HepG2 (cell line): ENCODE results near the gene CTNNAL1. TPM values are rescaled to one million over a fixed set of nuclear protein-coding genes. Genes with fewer than 3 reads are reported as not detected.

Experiments
- DRAP1 ChIP-seq: IDR thresholded peaks from 2 replicates; pipeline ENCODE4 v1.6.1; 2016; ENCODE audit warnings: missing genetic modification reagents, missing compliant biosample characterization
- ELF3 ChIP-seq: IDR thresholded peaks from 2 replicates; pipeline ENCODE4 v1.6.1; 2016; ENCODE audit warnings: missing genetic modification reagents, missing compliant biosample characterization
- ETS1 ChIP-seq: sonication (generic); formaldehyde crosslinking; IDR thresholded peaks from 2 replicates; pipeline ENCODE4 v1.4.0; 2020; ENCODE audit warnings: missing genetic modification reagents
- GFI1 ChIP-seq: sonication (generic); formaldehyde crosslinking; IDR thresholded peaks from 2 replicates; pipeline ENCODE4 v1.5.0; 2020; ENCODE audit warnings: missing genetic modification reagents, mild to moderate bottlenecking, borderline replicate concordance
- HMG20A ChIP-seq: IDR thresholded peaks from 2 replicates; pipeline ENCODE4 v1.6.1; 2016; ENCODE audit warnings: borderline replicate concordance
- KDM6A ChIP-seq: IDR thresholded peaks from 2 replicates; pipeline ENCODE4 v1.6.1; 2016; ENCODE audit warnings: low read depth
- KLF16 ChIP-seq, 2 experiments: sonication (generic) in 1 of 2; formaldehyde crosslinking in 1 of 2; IDR thresholded peaks; 2 replicates each; pipeline versions ENCODE4 v1.6.1 to v1.8.0; 2016 to 2023; ENCODE audit warnings: missing genetic modification reagents in 2 of 2, missing compliant biosample characterization in 1 of 2
- NFIC ChIP-seq: IDR thresholded peaks from 2 replicates; pipeline ENCODE4 v1.6.1; 2012; ENCODE audit warnings: mild to moderate bottlenecking, low read length, inconsistent platforms
- PHF8 ChIP-seq: sonication (generic); formaldehyde crosslinking; IDR thresholded peaks from 2 replicates; pipeline ENCODE4 v1.5.0; 2020; ENCODE audit warnings: missing genetic modification reagents
- SIN3B ChIP-seq: fragments of 150-350 bp; IDR thresholded peaks from 2 replicates; pipeline ENCODE4 v1.6.1; 2014; ENCODE audit warnings: low read length
- SMAD3 ChIP-seq: sonication (generic); formaldehyde crosslinking; IDR thresholded peaks from 2 replicates; pipeline ENCODE4 v1.4.0; 2020; ENCODE audit warnings: missing genetic modification reagents
- SOX6 ChIP-seq, 2 experiments: fragments of 450-650 bp in 1 of 2; sonication (generic) in 1 of 2; formaldehyde crosslinking in 1 of 2; IDR thresholded peaks; 2 replicates each; pipeline versions ENCODE4 v1.4.0 to v1.6.1; 2017 to 2020; ENCODE audit warnings: antibody characterized with exemption in 1 of 2, mild to moderate bottlenecking in 1 of 2, missing genetic modification reagents in 1 of 2
- TBX3 ChIP-seq: fragments of 450-650 bp; IDR thresholded peaks from 2 replicates; pipeline ENCODE4 v1.6.1; 2017; ENCODE audit warnings: antibody characterized with exemption, mild to moderate bottlenecking, inconsistent platforms, borderline replicate concordance
- YEATS4 ChIP-seq: sonication (generic); formaldehyde crosslinking; IDR thresholded peaks from 2 replicates; pipeline ENCODE4 v1.4.0; 2020; ENCODE audit warnings: missing genetic modification reagents, borderline replicate concordance
- ZBTB20 ChIP-seq: sonication (generic); formaldehyde crosslinking; IDR thresholded peaks from 2 replicates; pipeline ENCODE4 v1.8.1; 2023; ENCODE audit warnings: missing genetic modification reagents, low read depth, mild to moderate bottlenecking, borderline replicate concordance
- ZBTB7A ChIP-seq: sonication (generic); formaldehyde crosslinking; IDR thresholded peaks from 2 replicates; pipeline ENCODE4 v1.8.0; 2022; ENCODE audit warnings: mild to moderate bottlenecking, missing genetic modification reagents
- ZNF264 ChIP-seq: sonication (generic); formaldehyde crosslinking; IDR thresholded peaks from 2 replicates; pipeline ENCODE4 v1.4.0; 2020; ENCODE audit warnings: missing genetic modification reagents
- ZNF292 ChIP-seq: sonication (generic); formaldehyde crosslinking; IDR thresholded peaks from 2 replicates; pipeline ENCODE4 v1.8.1; 2022; ENCODE audit warnings: mild to moderate bottlenecking, low read depth, missing genetic modification reagents, borderline replicate concordance
- ZNF362 ChIP-seq: sonication (generic); formaldehyde crosslinking; IDR thresholded peaks from 2 replicates; pipeline ENCODE4 v1.4.0; 2020; ENCODE audit warnings: missing genetic modification reagents, mild to moderate bottlenecking, borderline replicate concordance
- ZNF543 ChIP-seq: sonication (generic); formaldehyde crosslinking; IDR thresholded peaks from 2 replicates; pipeline ENCODE4 v1.4.0; 2020; ENCODE audit warnings: mild to moderate bottlenecking, missing genetic modification reagents
- ZNF556 ChIP-seq: sonication (generic); formaldehyde crosslinking; IDR thresholded peaks from 2 replicates; pipeline ENCODE4 v1.4.0; 2020; ENCODE audit warnings: mild to moderate bottlenecking, missing genetic modification reagents, borderline replicate concordance
- ZNF776 ChIP-seq: sonication (generic); formaldehyde crosslinking; IDR thresholded peaks from 2 replicates; pipeline ENCODE4 v1.4.0; 2020; ENCODE audit warnings: mild to moderate bottlenecking, missing genetic modification reagents
- ZNF788 ChIP-seq: sonication (generic); formaldehyde crosslinking; IDR thresholded peaks from 2 replicates; pipeline ENCODE4 v1.5.0; 2020; ENCODE audit warnings: mild to moderate bottlenecking, missing genetic modification reagents, borderline replicate concordance
- polyA plus RNA-seq, 8 experiments: library from polyadenylated mRNA; depleted of rRNA in 3 of 8; stranded (reverse) in 7 of 8; unstranded in 1 of 8; fragments of >200 nt; fragmentation: Illumina TruSeq in 4 of 8; extraction: Trizol in 4 of 8; gene quantifications; 2 replicates each; pipeline versions ENCODE4 v1.2.1 to v1.2.3, GENCODE V29; 2011 to 2016; ENCODE audit warnings: low read depth in 4 of 8, missing spikeins in 1 of 8, mixed read lengths in 1 of 8; ENCODE audit not compliant: insufficient read depth in 1 of 8
- total RNA-seq, 5 experiments: library from RNA; depleted of rRNA; stranded (reverse); fragments of >200 nt; fragmentation: Illumina TruSeq; extraction: Trizol; gene quantifications; 2 replicates each; pipeline ENCODE4 v1.2.3, GENCODE V29; 2016; ENCODE audit warnings: low read depth in 1 of 5
- TF ChIP-seq, protein P1 (sequence below): sonication (generic); formaldehyde crosslinking; IDR thresholded peaks from 2 replicates; pipeline ENCODE4 v1.4.0; 2020; ENCODE audit warnings: missing genetic modification reagents

CTNNAL1 gene
- total and polyA plus RNA-seq, 2 of the 13 experiments (the other 11 are each of a cell fraction or from before 2014, with no cell fraction given): 32.0 to 162 TPM

DNA sequence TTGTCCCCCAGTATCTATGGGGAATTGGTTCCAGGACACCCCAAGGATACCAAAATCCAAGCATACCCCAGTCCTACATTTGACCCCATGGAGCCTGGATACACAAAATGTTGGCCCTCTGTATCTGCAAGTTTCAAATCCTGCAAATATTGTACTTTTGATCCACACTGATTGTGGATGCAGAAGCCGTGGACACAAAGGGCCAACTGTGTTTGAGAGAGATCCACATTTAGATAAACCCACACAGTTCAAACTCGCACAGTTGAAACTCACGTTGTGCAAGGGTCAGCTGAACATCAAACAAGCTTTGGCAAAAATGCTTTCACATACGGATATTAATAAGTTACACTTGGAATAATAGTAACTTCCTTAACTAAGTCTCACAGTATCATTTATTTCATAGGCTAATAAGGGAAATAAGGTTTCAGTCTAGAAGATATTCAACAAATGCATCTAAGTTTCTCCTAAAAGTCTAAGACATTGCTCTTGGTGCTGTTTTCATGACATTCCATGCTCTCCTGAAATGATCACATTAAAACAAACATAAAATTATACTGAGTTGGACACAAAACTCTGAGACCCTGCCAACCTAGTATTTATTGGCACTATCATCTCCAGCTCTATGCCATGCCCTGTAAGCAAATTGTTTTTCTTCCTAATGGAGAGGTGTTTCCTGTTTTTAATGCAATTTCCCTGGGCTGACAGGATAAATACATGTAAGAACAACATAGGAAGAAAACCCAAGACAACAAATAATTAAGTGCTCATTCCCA is 118.9 kb downstream of the CTNNAL1 start (continued):
- TF ChIP-seq ZBTB7A (CRISPR knock-in tag) (no peak), ZBTB20 (CRISPR knock-in tag) (peak; percentile 84; the same call in 1 of the 2 replicates), SMAD3 (CRISPR knock-in tag) (peak; percentile 77), YEATS4 (CRISPR knock-in tag) (peak; percentile 53), TBX3 (peak; percentile 55; the same call in 1 of the 2 replicates), ZNF776 (CRISPR knock-in tag) (no peak), HMG20A (CRISPR knock-in tag) (peak; percentile 89; the same call in 1 of the 2 replicates), DRAP1 (CRISPR knock-in tag) (0 out of 2 replicates have a peak, but pooled peaks have one; percentile 37), SIN3B (no peak), KDM6A (CRISPR knock-in tag) (peak; percentile 70), NFIC (peak; percentile 97), ZNF264 (peak; percentile 71; the same call in 1 of the 2 replicates), ZNF556 (CRISPR knock-in tag) (0 out of 2 replicates have a peak, but pooled peaks have one; percentile 28), SOX6 (IDR thresholded peaks at IDR 0.05) (no peak), SOX6 (CRISPR knock-in tag; IDR thresholded peaks at IDR 0.05) (peak; percentile 95), ELF3 (CRISPR knock-in tag) (peak; percentile 72; the same call in 1 of the 2 replicates), PHF8 (CRISPR knock-in tag) (0 out of 2 replicates have a peak, but pooled peaks have one; percentile 30), GFI1 (peak; percentile 97), ZNF292 (CRISPR knock-in tag) (peak; percentile 50; the same call in 1 of the 2 replicates), ZNF543 (CRISPR knock-in tag) (no peak), KLF16 (CRISPR knock-in tag; IDR thresholded peaks at IDR 0.05) (peak in 1 of 2 experiments; percentile 79; a peak in 1 of 4 replicates), ZNF788 (CRISPR knock-in tag) (peak; percentile 54; the same call in 1 of the 2 replicates), ETS1 (CRISPR knock-in tag) (no peak), ZNF362 (CRISPR knock-in tag) (peak; percentile 68; the same call in 1 of the 2 replicates)
- TF ChIP-seq, protein P1, sequence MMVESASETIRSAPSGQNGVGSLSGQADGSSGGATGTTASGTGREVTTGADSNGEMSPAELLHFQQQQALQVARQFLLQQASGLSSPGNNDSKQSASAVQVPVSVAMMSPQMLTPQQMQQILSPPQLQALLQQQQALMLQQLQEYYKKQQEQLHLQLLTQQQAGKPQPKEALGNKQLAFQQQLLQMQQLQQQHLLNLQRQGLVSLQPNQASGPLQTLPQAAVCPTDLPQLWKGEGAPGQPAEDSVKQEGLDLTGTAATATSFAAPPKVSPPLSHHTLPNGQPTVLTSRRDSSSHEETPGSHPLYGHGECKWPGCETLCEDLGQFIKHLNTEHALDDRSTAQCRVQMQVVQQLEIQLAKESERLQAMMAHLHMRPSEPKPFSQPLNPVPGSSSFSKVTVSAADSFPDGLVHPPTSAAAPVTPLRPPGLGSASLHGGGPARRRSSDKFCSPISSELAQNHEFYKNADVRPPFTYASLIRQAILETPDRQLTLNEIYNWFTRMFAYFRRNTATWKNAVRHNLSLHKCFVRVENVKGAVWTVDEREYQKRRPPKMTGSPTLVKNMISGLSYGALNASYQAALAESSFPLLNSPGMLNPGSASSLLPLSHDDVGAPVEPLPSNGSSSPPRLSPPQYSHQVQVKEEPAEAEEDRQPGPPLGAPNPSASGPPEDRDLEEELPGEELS (CRISPR knock-in tag): peak; percentile 95
